Measurements from ENCODE around the gene TCF7. TPM values are rescaled to one million over a fixed set of nuclear protein-coding genes. Genes with fewer than 3 reads are reported as not detected.

The TCF7 gene
- total and polyA plus RNA-seq, 2 of the 13 experiments (the other 11 are each of a cell fraction or from before 2014, with no cell fraction given), result 6.3 to 6.8 TPM

DNA sequence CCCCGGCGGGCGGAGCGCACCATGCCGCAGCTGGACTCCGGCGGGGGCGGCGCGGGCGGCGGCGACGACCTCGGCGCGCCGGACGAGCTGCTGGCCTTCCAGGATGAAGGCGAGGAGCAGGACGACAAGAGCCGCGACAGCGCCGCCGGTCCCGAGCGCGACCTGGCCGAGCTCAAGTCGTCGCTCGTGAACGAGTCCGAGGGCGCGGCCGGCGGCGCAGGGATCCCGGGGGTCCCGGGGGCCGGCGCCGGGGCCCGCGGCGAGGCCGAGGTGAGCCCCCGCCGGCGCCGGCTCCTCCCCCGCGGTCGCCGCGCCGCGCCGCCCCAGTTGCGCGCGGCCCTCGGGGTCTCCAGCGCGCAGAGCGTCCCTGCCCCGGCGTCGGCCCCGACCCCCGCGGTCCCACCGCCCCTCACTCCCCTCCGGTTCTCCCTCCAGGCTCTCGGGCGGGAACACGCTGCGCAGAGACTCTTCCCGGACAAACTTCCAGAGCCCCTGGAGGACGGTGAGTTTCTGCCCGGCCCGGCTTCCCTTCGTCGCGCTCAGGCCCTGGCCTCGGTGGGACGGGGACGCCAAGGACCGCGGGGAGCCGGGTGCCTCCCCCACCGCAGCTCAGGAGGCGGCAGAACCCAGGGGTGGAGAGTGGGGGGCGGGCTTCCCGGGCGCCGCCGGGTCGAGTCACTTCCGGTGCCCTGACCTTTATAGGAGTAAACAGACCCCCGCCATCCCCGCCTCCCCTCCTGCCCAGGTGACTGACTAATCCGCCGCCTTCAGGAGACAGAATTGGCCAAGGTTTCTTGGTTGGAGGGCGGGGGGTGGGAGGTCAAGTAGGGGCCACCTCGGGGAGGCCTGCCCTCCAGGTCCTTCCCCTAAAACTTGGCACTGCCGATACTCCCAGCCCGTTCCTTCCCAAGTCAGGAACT is 665 bp downstream of the TCF7 start (continued):
- TF ChIP-seq, protein P1, sequence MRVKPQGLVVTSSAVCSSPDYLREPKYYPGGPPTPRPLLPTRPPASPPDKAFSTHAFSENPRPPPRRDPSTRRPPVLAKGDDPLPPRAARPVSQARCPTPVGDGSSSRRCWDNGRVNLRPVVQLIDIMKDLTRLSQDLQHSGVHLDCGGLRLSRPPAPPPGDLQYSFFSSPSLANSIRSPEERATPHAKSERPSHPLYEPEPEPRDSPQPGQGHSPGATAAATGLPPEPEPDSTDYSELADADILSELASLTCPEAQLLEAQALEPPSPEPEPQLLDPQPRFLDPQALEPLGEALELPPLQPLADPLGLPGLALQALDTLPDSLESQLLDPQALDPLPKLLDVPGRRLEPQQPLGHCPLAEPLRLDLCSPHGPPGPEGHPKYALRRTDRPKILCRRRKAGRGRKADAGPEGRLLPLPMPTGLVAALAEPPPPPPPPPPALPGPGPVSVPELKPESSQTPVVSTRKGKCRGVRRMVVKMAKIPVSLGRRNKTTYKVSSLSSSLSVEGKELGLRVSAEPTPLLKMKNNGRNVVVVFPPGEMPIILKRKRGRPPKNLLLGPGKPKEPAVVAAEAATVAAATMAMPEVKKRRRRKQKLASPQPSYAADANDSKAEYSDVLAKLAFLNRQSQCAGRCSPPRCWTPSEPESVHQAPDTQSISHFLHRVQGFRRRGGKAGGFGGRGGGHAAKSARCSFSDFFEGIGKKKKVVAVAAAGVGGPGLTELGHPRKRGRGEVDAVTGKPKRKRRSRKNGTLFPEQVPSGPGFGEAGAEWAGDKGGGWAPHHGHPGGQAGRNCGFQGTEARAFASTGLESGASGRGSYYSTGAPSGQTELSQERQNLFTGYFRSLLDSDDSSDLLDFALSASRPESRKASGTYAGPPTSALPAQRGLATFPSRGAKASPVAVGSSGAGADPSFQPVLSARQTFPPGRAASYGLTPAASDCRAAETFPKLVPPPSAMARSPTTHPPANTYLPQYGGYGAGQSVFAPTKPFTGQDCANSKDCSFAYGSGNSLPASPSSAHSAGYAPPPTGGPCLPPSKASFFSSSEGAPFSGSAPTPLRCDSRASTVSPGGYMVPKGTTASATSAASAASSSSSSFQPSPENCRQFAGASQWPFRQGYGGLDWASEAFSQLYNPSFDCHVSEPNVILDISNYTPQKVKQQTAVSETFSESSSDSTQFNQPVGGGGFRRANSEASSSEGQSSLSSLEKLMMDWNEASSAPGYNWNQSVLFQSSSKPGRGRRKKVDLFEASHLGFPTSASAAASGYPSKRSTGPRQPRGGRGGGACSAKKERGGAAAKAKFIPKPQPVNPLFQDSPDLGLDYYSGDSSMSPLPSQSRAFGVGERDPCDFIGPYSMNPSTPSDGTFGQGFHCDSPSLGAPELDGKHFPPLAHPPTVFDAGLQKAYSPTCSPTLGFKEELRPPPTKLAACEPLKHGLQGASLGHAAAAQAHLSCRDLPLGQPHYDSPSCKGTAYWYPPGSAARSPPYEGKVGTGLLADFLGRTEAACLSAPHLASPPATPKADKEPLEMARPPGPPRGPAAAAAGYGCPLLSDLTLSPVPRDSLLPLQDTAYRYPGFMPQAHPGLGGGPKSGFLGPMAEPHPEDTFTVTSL (CRISPR knock-in tag; IDR thresholded peaks at IDR 0.05; ENCODE audit: borderline replicate concordance), result no peak
- TF ChIP-seq ISL2 (CRISPR knock-in tag; IDR thresholded peaks at IDR 0.05) (no peak), ZNF577 (CRISPR knock-in tag; IDR thresholded peaks at IDR 0.05; ENCODE audit: borderline replicate concordance, low read depth) (no peak), ZMYM2 (CRISPR knock-in tag; IDR thresholded peaks at IDR 0.05) (no peak), XRCC5 (optimal IDR thresholded peaks at IDR 0.05; ENCODE audit: low read length) (no peak), MATR3 (CRISPR knock-in tag; IDR thresholded peaks at IDR 0.05) (no peak), CAMTA2 (CRISPR knock-in tag; IDR thresholded peaks at IDR 0.05; ENCODE audit: borderline replicate concordance) (no peak), ZNF761 (CRISPR knock-in tag; conservative IDR thresholded peaks at IDR 0.05) (no peak), GABPA (IDR thresholded peaks at IDR 0.05; ENCODE audit: low read depth, low read length) (peak; percentile 29; the same call in 1 of the 2 replicates), GABPA (CRISPR knock-in tag; IDR thresholded peaks at IDR 0.05; ENCODE audit: low read depth) (peak; percentile 72), SKI (IDR thresholded peaks at IDR 0.05; ENCODE audit: partially characterized antibody) (no peak), RELA (CRISPR knock-in tag; IDR thresholded peaks at IDR 0.05) (no peak), EED (CRISPR knock-in tag; IDR thresholded peaks at IDR 0.05) (no peak), ZNF550 (CRISPR knock-in tag; IDR thresholded peaks at IDR 0.05; ENCODE audit: borderline replicate concordance) (no peak)
- TF ChIP-seq, protein P2, sequence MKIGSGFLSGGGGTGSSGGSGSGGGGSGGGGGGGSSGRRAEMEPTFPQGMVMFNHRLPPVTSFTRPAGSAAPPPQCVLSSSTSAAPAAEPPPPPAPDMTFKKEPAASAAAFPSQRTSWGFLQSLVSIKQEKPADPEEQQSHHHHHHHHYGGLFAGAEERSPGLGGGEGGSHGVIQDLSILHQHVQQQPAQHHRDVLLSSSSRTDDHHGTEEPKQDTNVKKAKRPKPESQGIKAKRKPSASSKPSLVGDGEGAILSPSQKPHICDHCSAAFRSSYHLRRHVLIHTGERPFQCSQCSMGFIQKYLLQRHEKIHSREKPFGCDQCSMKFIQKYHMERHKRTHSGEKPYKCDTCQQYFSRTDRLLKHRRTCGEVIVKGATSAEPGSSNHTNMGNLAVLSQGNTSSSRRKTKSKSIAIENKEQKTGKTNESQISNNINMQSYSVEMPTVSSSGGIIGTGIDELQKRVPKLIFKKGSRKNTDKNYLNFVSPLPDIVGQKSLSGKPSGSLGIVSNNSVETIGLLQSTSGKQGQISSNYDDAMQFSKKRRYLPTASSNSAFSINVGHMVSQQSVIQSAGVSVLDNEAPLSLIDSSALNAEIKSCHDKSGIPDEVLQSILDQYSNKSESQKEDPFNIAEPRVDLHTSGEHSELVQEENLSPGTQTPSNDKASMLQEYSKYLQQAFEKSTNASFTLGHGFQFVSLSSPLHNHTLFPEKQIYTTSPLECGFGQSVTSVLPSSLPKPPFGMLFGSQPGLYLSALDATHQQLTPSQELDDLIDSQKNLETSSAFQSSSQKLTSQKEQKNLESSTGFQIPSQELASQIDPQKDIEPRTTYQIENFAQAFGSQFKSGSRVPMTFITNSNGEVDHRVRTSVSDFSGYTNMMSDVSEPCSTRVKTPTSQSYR (CRISPR knock-in tag; IDR thresholded peaks at IDR 0.05; ENCODE audit: borderline replicate concordance), result no peak
- TF ChIP-seq, protein P3, sequence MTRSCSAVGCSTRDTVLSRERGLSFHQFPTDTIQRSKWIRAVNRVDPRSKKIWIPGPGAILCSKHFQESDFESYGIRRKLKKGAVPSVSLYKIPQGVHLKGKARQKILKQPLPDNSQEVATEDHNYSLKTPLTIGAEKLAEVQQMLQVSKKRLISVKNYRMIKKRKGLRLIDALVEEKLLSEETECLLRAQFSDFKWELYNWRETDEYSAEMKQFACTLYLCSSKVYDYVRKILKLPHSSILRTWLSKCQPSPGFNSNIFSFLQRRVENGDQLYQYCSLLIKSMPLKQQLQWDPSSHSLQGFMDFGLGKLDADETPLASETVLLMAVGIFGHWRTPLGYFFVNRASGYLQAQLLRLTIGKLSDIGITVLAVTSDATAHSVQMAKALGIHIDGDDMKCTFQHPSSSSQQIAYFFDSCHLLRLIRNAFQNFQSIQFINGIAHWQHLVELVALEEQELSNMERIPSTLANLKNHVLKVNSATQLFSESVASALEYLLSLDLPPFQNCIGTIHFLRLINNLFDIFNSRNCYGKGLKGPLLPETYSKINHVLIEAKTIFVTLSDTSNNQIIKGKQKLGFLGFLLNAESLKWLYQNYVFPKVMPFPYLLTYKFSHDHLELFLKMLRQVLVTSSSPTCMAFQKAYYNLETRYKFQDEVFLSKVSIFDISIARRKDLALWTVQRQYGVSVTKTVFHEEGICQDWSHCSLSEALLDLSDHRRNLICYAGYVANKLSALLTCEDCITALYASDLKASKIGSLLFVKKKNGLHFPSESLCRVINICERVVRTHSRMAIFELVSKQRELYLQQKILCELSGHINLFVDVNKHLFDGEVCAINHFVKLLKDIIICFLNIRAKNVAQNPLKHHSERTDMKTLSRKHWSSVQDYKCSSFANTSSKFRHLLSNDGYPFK (CRISPR knock-in tag; IDR thresholded peaks at IDR 0.05; ENCODE audit: borderline replicate concordance), result no peak

Data from HepG2 (cell line).